Natural killer cell (primary cell): ENCODE data around the gene CCT6B. TPM values are rescaled to one million over a fixed set of nuclear protein-coding genes. Genes with fewer than 3 reads are reported as not detected.

Source experiments
- ATAC-seq, 3 donors: fragments of 150-1000 bp in 2 of 3; fragments of 200-7000 bp in 1 of 3; cut with Tn5 transposase; 1 replicate in 1 of 3; 2 replicates in 2 of 3; pipeline ENCODE4 v1.10.0; 2021; ENCODE audit warnings: mild to moderate bottlenecking in 2 of 3, moderate library complexity in 2 of 3
- DNase-seq, 2 donors: peaks; one replicate each; pipeline versions ENCODE4 v3.0.0 to v3.0.0-alpha.2; 2013 to 2021; ENCODE audit warnings: mixed read lengths in 1 of 2
- H3K27ac ChIP-seq: one replicate; pipeline ENCODE4 v1.5.1; 2013; ENCODE audit warnings: mild to moderate bottlenecking, low read length
- H3K27me3 ChIP-seq: one replicate; pipeline ENCODE4 v1.6.1; 2013; ENCODE audit warnings: low read length; ENCODE audit not compliant: control insufficient read depth, insufficient read depth
- H3K36me3 ChIP-seq: one replicate; pipeline ENCODE4 v1.6.1; 2013; ENCODE audit warnings: low read length; ENCODE audit not compliant: control insufficient read depth, insufficient read depth
- H3K4me1 ChIP-seq: one replicate; pipeline ENCODE4 v1.6.1; 2013; ENCODE audit warnings: low read length; ENCODE audit not compliant: control insufficient read depth, insufficient read depth
- H3K4me3 ChIP-seq: one replicate; pipeline ENCODE4 v1.5.1; 2013; ENCODE audit warnings: low read length
- H3K9me3 ChIP-seq: one replicate; pipeline ENCODE4 v1.6.1; 2013; ENCODE audit warnings: low read length; ENCODE audit not compliant: control insufficient read depth, insufficient read depth
- H3K27ac Mint-ChIP-seq, 2 donors: one replicate each; pipeline ENCODE4 v1.8.0; 2022; ENCODE audit warnings: mild to moderate bottlenecking in 2 of 2, mixed read lengths in 2 of 2, moderate library complexity in 1 of 2
- H3K27me3 Mint-ChIP-seq, 2 donors: one replicate each; pipeline ENCODE4 v1.8.0; 2022; ENCODE audit warnings: low read depth in 2 of 2, mixed read lengths in 2 of 2
- H3K36me3 Mint-ChIP-seq: one replicate; pipeline ENCODE4 v1.8.0; 2022; ENCODE audit warnings: mixed read lengths
- H3K4me1 Mint-ChIP-seq, 2 donors: one replicate each; pipeline ENCODE4 v1.8.0; 2022; ENCODE audit warnings: mixed read lengths in 2 of 2
- H3K4me3 Mint-ChIP-seq: one replicate; pipeline ENCODE4 v1.8.0; 2022; ENCODE audit warnings: mild to moderate bottlenecking, moderate library complexity, mixed read lengths
- H3K9me3 Mint-ChIP-seq, 2 donors: one replicate each; pipeline ENCODE4 v1.8.0; 2022; ENCODE audit warnings: mixed read lengths in 2 of 2
- CTCF ChIP-seq: fragments of 200-600 bp; IDR thresholded peaks from one replicate; pipeline ENCODE4 v1.8.0; 2022; ENCODE audit warnings: antibody characterized with exemption
- whole genome bisulfite sequencing: methylation state at CpG from one replicate; pipeline ENCODE4 v1.1.7; 2013; ENCODE audit warnings: missing lambda C conversion rate; ENCODE audit not compliant: insufficient coverage; 5-methylcytosine and 5-hydroxymethylcytosine counted together
- intact Hi-C: fragments of 100-400 bp; cut with micrococcal nuclease; formaldehyde crosslinking; loops from one replicate; pipeline ENCODE4 v1.14.2; 2022
- total RNA-seq, 4 donors: library from RNA; stranded (reverse); fragments of 120-200 nt in 1 of 4; gene quantifications; one replicate each; pipeline versions ENCODE4 v1.2.3 to v1.2.4, GENCODE V29; 2013 to 2022

CCT6B gene
- total RNA-seq, 3 donors from 2014 or later (not counting 1 experiment from before 2014, with no cell fraction given) = 4.1 to 4.7 (median 4.3) TPM

DNA sequence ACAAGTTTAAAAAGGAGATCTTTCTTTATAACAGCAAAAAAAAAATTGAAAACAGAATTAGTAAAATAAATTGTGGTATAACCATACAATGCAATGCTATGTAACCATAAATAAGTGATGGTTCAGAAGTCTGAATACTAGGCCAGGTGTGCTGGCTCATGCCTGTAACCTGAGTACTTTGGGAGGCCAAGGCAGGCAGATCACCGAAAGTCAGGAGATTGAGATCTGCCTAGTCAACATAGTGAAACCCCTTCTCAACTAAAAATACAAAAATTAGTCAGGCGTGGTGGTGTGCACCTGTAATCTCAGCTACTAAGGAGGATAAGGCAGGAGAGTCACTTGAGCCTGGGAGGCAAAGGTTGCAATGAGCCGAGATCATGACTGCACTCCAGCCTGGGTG lies 34.6 kb downstream of the CCT6B start:
- H3K4me1 ChIP-seq = no peaks in the 10 kb centered on the region
- H3K4me3 Mint-ChIP-seq = no peak overlapping the region
- no peak overlapping the region for H3K27ac Mint-ChIP-seq
- H3K27me3 Mint-ChIP-seq = peaks cover 0 to 2% of the 10 kb centered on the region in 2 donors
- no peaks in the 10 kb centered on the region for H3K9me3 Mint-ChIP-seq
- no peak overlapping the region for H3K27ac ChIP-seq
- no peak for DNase-seq
- H3K4me1 Mint-ChIP-seq = no peaks in the 10 kb centered on the region
- no peak for ATAC-seq
- H3K36me3 Mint-ChIP-seq = no peaks in the 10 kb centered on the region
- no peaks in the 10 kb centered on the region for H3K36me3 ChIP-seq
- 79% methylated on average over 3 of the region's 3 CpGs for WGBS
- intact Hi-C loops = no loop called here
- no peaks in the 10 kb centered on the region for H3K9me3 ChIP-seq
- no peak overlapping the region for H3K4me3 ChIP-seq
- no peaks in the 10 kb centered on the region for H3K27me3 ChIP-seq
- TF ChIP-seq CTCF = no peak

- H3K4me1 Mint-ChIP-seq = no peaks in the 10 kb centered on the region
- no peak for TF ChIP-seq CTCF
- H3K9me3 ChIP-seq = no peaks in the 10 kb centered on the region
- intact Hi-C loops = no loop called here
- H3K4me3 Mint-ChIP-seq = no peak overlapping the region
- no peaks in the 10 kb centered on the region for H3K9me3 Mint-ChIP-seq
- DNase-seq (no peak), ATAC-seq (no peak)
- no peaks in the 10 kb centered on the region for H3K36me3 ChIP-seq
- H3K27me3 Mint-ChIP-seq = peaks cover 0 to 7% of the 10 kb centered on the region in 2 donors
- WGBS = 97% methylated on average over 2 of the region's 4 CpGs
- no peaks in the 10 kb centered on the region for H3K27me3 ChIP-seq
- H3K27ac Mint-ChIP-seq = no peak overlapping the region
- no peaks in the 10 kb centered on the region for H3K4me1 ChIP-seq
- H3K36me3 Mint-ChIP-seq = no peaks in the 10 kb centered on the region
- H3K27ac ChIP-seq = no peak overlapping the region
- no peak overlapping the region for H3K4me3 ChIP-seq
Observed at GRCh38 chr17:34920676-34921075, 40.6 kb downstream of the CCT6B start.

GRCh38 chr17:34917381-34917780 lies 43.9 kb downstream of the CCT6B start:
- Mint-ChIP-seq H3K27ac (no peak overlapping the region), H3K4me1 (no peaks in the 10 kb centered on the region), H3K4me3 (no peak overlapping the region), H3K9me3 (no peaks in the 10 kb centered on the region), H3K27me3 (peaks cover 0 to 6% of the 10 kb centered on the region in 2 donors), H3K36me3 (no peaks in the 10 kb centered on the region)
- no peaks in the 10 kb centered on the region for H3K9me3 ChIP-seq
- no peak overlapping the region for H3K4me3 ChIP-seq
- no peak overlapping the region for H3K27ac ChIP-seq
- WGBS = 92% methylated on average over 1 of the region's 1 CpG
- no peak for TF ChIP-seq CTCF
- intact Hi-C loops = no loop called here
- H3K4me1 ChIP-seq = no peaks in the 10 kb centered on the region
- no peak for DNase-seq
- H3K36me3 ChIP-seq = no peaks in the 10 kb centered on the region
- ATAC-seq = no peak
- no peaks in the 10 kb centered on the region for H3K27me3 ChIP-seq

GRCh38 chr17:34916120-34916519 lies 45.1 kb downstream of the CCT6B start:
- ATAC-seq = no peak
- peaks cover 1 to 4% of the 10 kb centered on the region in 2 donors for H3K27me3 Mint-ChIP-seq
- no peak for DNase-seq
- Histone ChIP-seq H3K9me3 (no peaks in the 10 kb centered on the region), H3K27ac (no peak overlapping the region), H3K4me3 (no peak overlapping the region), H3K36me3 (no peaks in the 10 kb centered on the region), H3K4me1 (no peaks in the 10 kb centered on the region), H3K27me3 (no peaks in the 10 kb centered on the region)
- 44% methylated on average over 1 of the region's 2 CpGs for WGBS
- no peaks in the 10 kb centered on the region for H3K4me1 Mint-ChIP-seq
- intact Hi-C loops = no loop called here
- no peak overlapping the region for H3K27ac Mint-ChIP-seq
- H3K4me3 Mint-ChIP-seq = no peak overlapping the region
- no peaks in the 10 kb centered on the region for H3K9me3 Mint-ChIP-seq
- no peaks in the 10 kb centered on the region for H3K36me3 Mint-ChIP-seq
- no peak for TF ChIP-seq CTCF
